Esophagus muscularis mucosa (tissue), 4 donors: ENCODE measurements around the gene ESR2. TPM values are rescaled to one million over a fixed set of nuclear protein-coding genes. Genes with fewer than 3 reads are reported as not detected.

Experiments used
- DNase-seq: peaks from one replicate; pipeline ENCODE4 v3.0.0-alpha.2; 2017; ENCODE audit errors: extremely low spot score
- H3K27ac ChIP-seq, 4 donors: fragments of 200-600 bp; sonication (generic); replicated peaks in 1 of 4; 1 replicate in 3 of 4; 2 replicates in 1 of 4; pipeline ENCODE4 v1.5.1; 2016 to 2019; ENCODE audit warnings: mild to moderate bottlenecking in 1 of 4
- H3K27me3 ChIP-seq, 4 donors: fragments of 200-600 bp; sonication (generic); one replicate each; pipeline versions ENCODE4 v1.5.1 to v1.6.0; 2016 to 2019
- H3K36me3 ChIP-seq, 4 donors: fragments of 200-600 bp; sonication (generic); one replicate each; pipeline ENCODE4 v1.5.1; 2016 to 2019
- H3K4me1 ChIP-seq, 4 donors: fragments of 200-600 bp; sonication (generic); one replicate each; pipeline ENCODE4 v1.5.1; 2016 to 2019
- H3K4me3 ChIP-seq, 4 donors: fragments of 200-600 bp; sonication (generic); 1 replicate in 2 of 4; 2 replicates in 2 of 4; pipeline ENCODE4 v1.5.1; 2016 to 2019; ENCODE audit warnings: mild to moderate bottlenecking in 4 of 4, moderate library complexity in 1 of 4
- H3K9me3 ChIP-seq, 4 donors: fragments of 200-600 bp; sonication (generic); 1 replicate in 3 of 4; 2 replicates in 1 of 4; pipeline ENCODE4 v1.5.1; 2016 to 2019
- EP300 ChIP-seq: sonication (generic); formaldehyde crosslinking; IDR thresholded peaks from one replicate; pipeline ENCODE4 v1.6.1; 2017; ENCODE audit warnings: antibody characterized with exemption
- POLR2A ChIP-seq: fragments of 450-650 bp; IDR thresholded peaks from one replicate; pipeline ENCODE4 v1.6.1; 2017; ENCODE audit warnings: antibody characterized with exemption, moderate library complexity, mild to moderate bottlenecking, low read depth
- POLR2AphosphoS5 ChIP-seq, 2 donors: sonication (generic); formaldehyde crosslinking; IDR thresholded peaks; one replicate each; pipeline ENCODE4 v1.6.1; 2017; ENCODE audit warnings: antibody characterized with exemption in 2 of 2
- WGBS: methylation state at CpG from one replicate; pipeline ENCODE4 v1.1.5; 2018; 5-methylcytosine and 5-hydroxymethylcytosine counted together
- intact Hi-C: fragments of 100-400 bp; cut with DNase I; formaldehyde crosslinking; loops from one replicate; pipeline ENCODE4 v1.15.1; 2023
- total RNA-seq, 4 donors: library from RNA; depleted of rRNA; stranded (reverse); fragments of >200 nt; gene quantifications; one replicate each; pipeline versions ENCODE4 v1.1.0 to v1.2.1, GENCODE V29; 2016
- TF ChIP-seq, protein P1 (sequence below), 3 experiments: fragments of 200-600 bp in 2 of 3; fragments of 450-650 bp in 1 of 3; sonication (generic) in 2 of 3; IDR thresholded peaks; one replicate each; pipeline ENCODE4 v1.5.1; 2017 to 2019; ENCODE audit warnings: antibody characterized with exemption in 3 of 3, mild to moderate bottlenecking in 2 of 3, moderate library complexity in 1 of 3

The ESR2 gene
- total RNA-seq, 4 donors from 2014 or later = 0.29 to 0.83 (median 0.42) TPM; not detected in 1

DNA sequence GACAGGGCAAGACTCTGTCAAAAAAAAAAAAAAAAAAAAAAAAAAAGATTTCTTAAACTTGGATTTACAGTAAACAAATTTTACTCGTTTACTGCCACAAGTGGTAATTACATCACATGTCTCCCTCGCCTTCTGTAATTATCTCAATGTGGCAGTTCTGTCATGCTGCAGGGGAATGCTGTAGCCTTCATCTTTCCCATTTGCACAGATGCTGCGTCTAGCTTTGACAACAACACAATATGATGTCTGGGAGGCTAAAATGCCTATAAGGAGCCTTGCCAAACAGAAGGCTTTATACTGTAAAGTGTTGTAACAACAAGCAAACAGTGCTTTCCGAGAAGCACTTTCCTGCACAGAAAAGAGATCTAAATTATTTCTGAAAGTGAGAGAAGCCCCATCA lies 48.7 kb downstream of the ESR2 start:
- intact Hi-C loops = no loop called here
- no peak overlapping the region for H3K27ac ChIP-seq
- 92% methylated on average over 4 of the region's 4 CpGs for WGBS

DNA sequence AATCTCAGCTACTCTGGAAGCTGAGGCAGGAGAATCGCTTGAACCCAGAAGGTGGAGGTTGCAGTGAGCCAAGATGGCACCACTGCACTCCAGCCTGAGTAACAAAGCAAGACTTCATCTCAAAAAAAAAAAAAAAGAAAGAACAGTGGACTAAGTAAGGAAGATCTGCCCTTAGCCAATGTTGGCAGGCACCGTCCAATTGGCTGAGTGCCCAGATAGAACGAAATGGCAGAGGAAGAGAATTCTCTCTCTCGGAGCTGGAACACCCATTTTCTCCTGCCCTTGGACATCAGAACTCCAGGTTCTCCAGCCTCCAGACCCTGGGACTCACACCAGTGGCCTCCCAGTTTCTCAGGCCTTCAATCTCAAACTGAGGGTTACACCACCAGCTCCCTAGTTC lies 49.9 kb downstream of the ESR2 start:
- Histone ChIP-seq H3K27ac (no peak overlapping the region), H3K27me3 (peaks cover 0 to 4% (median 2%) of the 10 kb centered on the region in 4 donors), H3K36me3 (no peaks in the 10 kb centered on the region), H3K9me3 (no peaks in the 10 kb centered on the region), H3K4me1 (peaks cover 0 to 7% (median 0%) of the 10 kb centered on the region in 4 donors), H3K4me3 (no peak overlapping the region)
- WGBS = 36% methylated on average over 4 of the region's 4 CpGs
- DNase-seq = no peak
- intact Hi-C loops = no loop called here
- TF ChIP-seq EP300 = no peak

More for the DNA sequence above, 48.7 kb downstream of the ESR2 start:
- Histone ChIP-seq H3K4me1 (peaks cover 0 to 7% (median 0%) of the 10 kb centered on the region in 4 donors), H3K4me3 (no peak overlapping the region), H3K36me3 (no peaks in the 10 kb centered on the region), H3K27me3 (no peaks in the 10 kb centered on the region), H3K9me3 (no peaks in the 10 kb centered on the region)
- TF ChIP-seq EP300 (no peak), POLR2A (no peak), POLR2AphosphoS5 (IDR thresholded peaks at IDR 0.05) (no peak)
- TF ChIP-seq, protein P1, sequence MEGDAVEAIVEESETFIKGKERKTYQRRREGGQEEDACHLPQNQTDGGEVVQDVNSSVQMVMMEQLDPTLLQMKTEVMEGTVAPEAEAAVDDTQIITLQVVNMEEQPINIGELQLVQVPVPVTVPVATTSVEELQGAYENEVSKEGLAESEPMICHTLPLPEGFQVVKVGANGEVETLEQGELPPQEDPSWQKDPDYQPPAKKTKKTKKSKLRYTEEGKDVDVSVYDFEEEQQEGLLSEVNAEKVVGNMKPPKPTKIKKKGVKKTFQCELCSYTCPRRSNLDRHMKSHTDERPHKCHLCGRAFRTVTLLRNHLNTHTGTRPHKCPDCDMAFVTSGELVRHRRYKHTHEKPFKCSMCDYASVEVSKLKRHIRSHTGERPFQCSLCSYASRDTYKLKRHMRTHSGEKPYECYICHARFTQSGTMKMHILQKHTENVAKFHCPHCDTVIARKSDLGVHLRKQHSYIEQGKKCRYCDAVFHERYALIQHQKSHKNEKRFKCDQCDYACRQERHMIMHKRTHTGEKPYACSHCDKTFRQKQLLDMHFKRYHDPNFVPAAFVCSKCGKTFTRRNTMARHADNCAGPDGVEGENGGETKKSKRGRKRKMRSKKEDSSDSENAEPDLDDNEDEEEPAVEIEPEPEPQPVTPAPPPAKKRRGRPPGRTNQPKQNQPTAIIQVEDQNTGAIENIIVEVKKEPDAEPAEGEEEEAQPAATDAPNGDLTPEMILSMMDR (IDR thresholded peaks at IDR 0.05) = no peak
- no peak for DNase-seq

- intact Hi-C loops = no loop called here
- no peak for DNase-seq
- TF ChIP-seq, protein P1 (IDR thresholded peaks at IDR 0.05) = no peak
- TF ChIP-seq POLR2AphosphoS5 (IDR thresholded peaks at IDR 0.05) = no peak
- no peak for TF ChIP-seq POLR2A
- no peak for TF ChIP-seq EP300
- Histone ChIP-seq H3K9me3 (no peaks in the 10 kb centered on the region), H3K36me3 (no peaks in the 10 kb centered on the region), H3K4me1 (no peaks in the 10 kb centered on the region), H3K4me3 (no peak overlapping the region), H3K27ac (no peak overlapping the region), H3K27me3 (peaks cover 0 to 4% (median 2%) of the 10 kb centered on the region in 4 donors)
- WGBS = 34% methylated on average over 2 of the region's 2 CpGs
Measured at GRCh38 chr14:64238631-64239030, 55.5 kb downstream of the ESR2 start.

GRCh38 chr14:64238049-64238448 lies 56.1 kb downstream of the ESR2 start:
- intact Hi-C loops = no loop called here
- no peak overlapping the region for H3K4me3 ChIP-seq
- peaks cover 0 to 4% (median 2%) of the 10 kb centered on the region in 4 donors for H3K27me3 ChIP-seq
- peaks cover 0 to under 1% (median 0%) of the 10 kb centered on the region in 4 donors for H3K36me3 ChIP-seq
- no peak overlapping the region for H3K27ac ChIP-seq
- H3K9me3 ChIP-seq = no peaks in the 10 kb centered on the region
- TF ChIP-seq POLR2AphosphoS5 (IDR thresholded peaks at IDR 0.05) (no peak), EP300 (no peak), POLR2A (no peak)
- TF ChIP-seq, protein P1 (IDR thresholded peaks at IDR 0.05) = no peak
- no peaks in the 10 kb centered on the region for H3K4me1 ChIP-seq
- no peak for DNase-seq
- 85% methylated on average over 6 of the region's 6 CpGs for WGBS

- H3K4me3 ChIP-seq = no peak overlapping the region
- TF ChIP-seq, protein P1 (IDR thresholded peaks at IDR 0.05) = no peak
- no peak for TF ChIP-seq POLR2A
- no peak for TF ChIP-seq EP300
- no peak for TF ChIP-seq POLR2AphosphoS5 (IDR thresholded peaks at IDR 0.05)
- H3K9me3 ChIP-seq = no peaks in the 10 kb centered on the region
- WGBS = 86% methylated on average over 13 of the region's 13 CpGs
- H3K4me1 ChIP-seq = peaks cover 0 to 4% (median 0%) of the 10 kb centered on the region in 4 donors
- no peak for DNase-seq
- peaks cover 0 to 18% (median 6%) of the 10 kb centered on the region in 4 donors for H3K36me3 ChIP-seq
- H3K27ac ChIP-seq = no peak overlapping the region
- peaks cover 0 to 4% (median 2%) of the 10 kb centered on the region in 4 donors for H3K27me3 ChIP-seq
- intact Hi-C loops = no loop called here
Measured at GRCh38 chr14:64235652-64236640, 58.2 kb downstream of the ESR2 start.
